Measurements from ENCODE around the gene SRGAP3. TPM values are rescaled to one million over a fixed set of nuclear protein-coding genes. Genes with fewer than 3 reads are reported as not detected.

SRGAP3 gene
- total RNA-seq, 1 experiment from 2014 or later, result 0.69 TPM

- ChIA-PET POLR2A (ENCODE audit: low non-redundant PET) (no interaction called here), CTCF (no interaction called here)
- no peaks in the 10 kb centered on the region for H3K36me3 ChIP-seq (ENCODE audit: insufficient read depth, low read length, poor library complexity, severe bottlenecking)
- no peaks in the 10 kb centered on the region for H3K4me1 ChIP-seq (ENCODE audit: insufficient read depth, low read length, poor library complexity, severe bottlenecking)
- no TSS peak for BruUV-seq (replicated peaks)
- no peak overlapping the region for H3K4me3 ChIP-seq (ENCODE audit: low read depth, low read length, poor library complexity, severe bottlenecking)
- no peaks in the 10 kb centered on the region for H3K9me3 ChIP-seq (ENCODE audit: low read depth, low read length, poor library complexity, severe bottlenecking)
- no peak for DNase-seq (ENCODE audit: low spot score)
- intact Hi-C loops (cut with micrococcal nuclease; ENCODE audit: unreplicated experiment), result no loop called here
- H3K27ac ChIP-seq (ENCODE audit: low read depth, low read length, poor library complexity, severe bottlenecking), result no peak overlapping the region
- H3K27me3 ChIP-seq (replicated peaks; ENCODE audit: insufficient read depth, low read depth, low read length, poor library complexity), result peaks cover 29% of the 10 kb centered on the region
- no peak for TF ChIP-seq CTCF (conservative IDR thresholded peaks at IDR 0.05; ENCODE audit: low read depth, low read length)
- TF ChIP-seq EZH2 (IDR thresholded peaks at IDR 0.05; ENCODE audit: borderline replicate concordance, low read depth, low read length, poor library complexity, severe bottlenecking), result no peak
Measured at GRCh38 chr3:8984526-8984925, 264.9 kb downstream of the SRGAP3 start.

GRCh38 chr3:8984081-8984480, 265.4 kb downstream of the SRGAP3 start:
- TF ChIP-seq CTCF (conservative IDR thresholded peaks at IDR 0.05; ENCODE audit: low read depth, low read length) (no peak), EZH2 (IDR thresholded peaks at IDR 0.05; ENCODE audit: borderline replicate concordance, low read depth, low read length, poor library complexity, severe bottlenecking) (no peak)
- no peak overlapping the region for H3K27ac ChIP-seq (ENCODE audit: low read depth, low read length, poor library complexity, severe bottlenecking)
- intact Hi-C loops (cut with micrococcal nuclease; ENCODE audit: unreplicated experiment), result no loop called here
- no peak overlapping the region for H3K4me3 ChIP-seq (ENCODE audit: low read depth, low read length, poor library complexity, severe bottlenecking)
- no peaks in the 10 kb centered on the region for H3K36me3 ChIP-seq (ENCODE audit: insufficient read depth, low read length, poor library complexity, severe bottlenecking)
- POLR2A ChIA-PET (ENCODE audit: low non-redundant PET), result no interaction called here
- H3K9me3 ChIP-seq (ENCODE audit: low read depth, low read length, poor library complexity, severe bottlenecking), result no peaks in the 10 kb centered on the region
- peaks cover 32% of the 10 kb centered on the region for H3K27me3 ChIP-seq (replicated peaks; ENCODE audit: insufficient read depth, low read depth, low read length, poor library complexity)
- CTCF ChIA-PET, result no interaction called here
- H3K4me1 ChIP-seq (ENCODE audit: insufficient read depth, low read length, poor library complexity, severe bottlenecking), result no peaks in the 10 kb centered on the region
- no peak for DNase-seq (ENCODE audit: low spot score)
- no TSS peak for BruUV-seq (replicated peaks)

GRCh38 chr3:8983591-8983990, 265.9 kb downstream of the SRGAP3 start:
- no peaks in the 10 kb centered on the region for H3K36me3 ChIP-seq (ENCODE audit: insufficient read depth, low read length, poor library complexity, severe bottlenecking)
- H3K27me3 ChIP-seq (replicated peaks; ENCODE audit: insufficient read depth, low read depth, low read length, poor library complexity), result peaks cover 36% of the 10 kb centered on the region
- H3K9me3 ChIP-seq (ENCODE audit: low read depth, low read length, poor library complexity, severe bottlenecking), result no peaks in the 10 kb centered on the region
- H3K4me3 ChIP-seq (ENCODE audit: low read depth, low read length, poor library complexity, severe bottlenecking), result no peak overlapping the region
- BruUV-seq (replicated peaks), result no TSS peak
- DNase-seq (ENCODE audit: low spot score), result no peak
- no peak overlapping the region for H3K27ac ChIP-seq (ENCODE audit: low read depth, low read length, poor library complexity, severe bottlenecking)
- POLR2A ChIA-PET (ENCODE audit: low non-redundant PET), result no interaction called here
- CTCF ChIA-PET, result no interaction called here
- intact Hi-C loops (cut with micrococcal nuclease; ENCODE audit: unreplicated experiment), result no loop called here
- TF ChIP-seq EZH2 (IDR thresholded peaks at IDR 0.05; ENCODE audit: borderline replicate concordance, low read depth, low read length, poor library complexity, severe bottlenecking) (no peak), CTCF (conservative IDR thresholded peaks at IDR 0.05; ENCODE audit: low read depth, low read length) (no peak)
- no peaks in the 10 kb centered on the region for H3K4me1 ChIP-seq (ENCODE audit: insufficient read depth, low read length, poor library complexity, severe bottlenecking)

Data from A673 (cell line).